Activated naive CD8-positive, alpha-beta T cell (primary cell): Measurements from ENCODE around the gene HS3ST2.

ENCODE experiments used
- H3K27ac Mint-ChIP-seq: one replicate; pipeline ENCODE4 v1.8.0; 2021; ENCODE audit warnings: mixed read lengths
- H3K27me3 Mint-ChIP-seq: one replicate; pipeline ENCODE4 v1.8.0; 2021; ENCODE audit warnings: mixed read lengths
- H3K36me3 Mint-ChIP-seq: one replicate; pipeline ENCODE4 v1.8.0; 2021; ENCODE audit warnings: mixed read lengths
- H3K4me1 Mint-ChIP-seq: one replicate; pipeline ENCODE4 v1.8.0; 2021; ENCODE audit warnings: low read depth, mixed read lengths
- H3K4me3 Mint-ChIP-seq: one replicate; pipeline ENCODE4 v1.8.0; 2021; ENCODE audit warnings: mild to moderate bottlenecking, mixed read lengths
- H3K9me3 Mint-ChIP-seq: one replicate; pipeline ENCODE4 v1.8.0; 2021; ENCODE audit warnings: low read depth, mixed read lengths

HS3ST2 gene

DNA sequence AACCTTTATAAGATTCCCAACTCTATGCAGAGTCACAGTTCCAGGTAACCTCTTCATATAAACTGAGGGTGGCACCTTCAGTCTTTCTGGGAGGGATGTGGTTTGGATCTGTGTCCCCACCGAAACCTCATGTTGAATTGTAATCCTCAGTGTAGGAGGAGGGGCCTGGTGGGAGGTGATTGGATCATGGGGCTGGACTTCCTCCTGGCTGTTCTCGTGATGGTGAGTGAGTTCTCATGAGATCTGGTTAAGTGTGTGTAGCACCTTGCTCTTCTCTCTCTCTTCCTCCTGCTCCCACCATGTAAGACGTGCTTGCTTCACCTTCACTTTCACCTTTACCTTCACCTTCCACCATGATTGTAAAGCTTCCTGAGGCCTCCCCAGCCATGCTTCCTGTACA is 30.5 kb downstream of the HS3ST2 start:
- Mint-ChIP-seq H3K36me3 (no peaks in the 10 kb centered on the region), H3K9me3 (no peaks in the 10 kb centered on the region), H3K27me3 (peaks cover 26% of the 10 kb centered on the region), H3K4me1 (no peaks in the 10 kb centered on the region), H3K27ac (no peak overlapping the region), H3K4me3 (no peak overlapping the region)

DNA sequence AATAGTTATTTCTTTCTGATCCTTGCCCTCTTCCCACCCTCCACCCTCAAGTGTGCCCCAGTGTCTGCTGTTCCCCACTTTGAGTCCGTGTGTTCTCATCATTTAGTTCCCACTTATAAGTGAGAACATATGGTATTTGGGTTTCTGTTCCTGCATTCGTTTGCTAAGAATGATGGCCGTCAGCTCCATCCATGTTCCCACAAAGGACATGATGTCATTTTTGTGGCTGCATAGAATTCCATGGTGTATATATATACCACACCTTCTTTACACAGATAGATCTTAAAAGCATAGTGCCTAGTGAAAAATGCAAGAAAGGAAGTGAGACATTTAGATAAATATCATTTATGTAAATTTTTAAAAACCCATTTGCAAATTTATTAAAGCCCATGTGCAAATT is 33.1 kb downstream of the HS3ST2 start:
- peaks cover 26% of the 10 kb centered on the region for H3K27me3 Mint-ChIP-seq
- no peak overlapping the region for H3K4me3 Mint-ChIP-seq
- no peaks in the 10 kb centered on the region for H3K36me3 Mint-ChIP-seq
- no peaks in the 10 kb centered on the region for H3K9me3 Mint-ChIP-seq
- no peaks in the 10 kb centered on the region for H3K4me1 Mint-ChIP-seq
- H3K27ac Mint-ChIP-seq: no peak overlapping the region

DNA sequence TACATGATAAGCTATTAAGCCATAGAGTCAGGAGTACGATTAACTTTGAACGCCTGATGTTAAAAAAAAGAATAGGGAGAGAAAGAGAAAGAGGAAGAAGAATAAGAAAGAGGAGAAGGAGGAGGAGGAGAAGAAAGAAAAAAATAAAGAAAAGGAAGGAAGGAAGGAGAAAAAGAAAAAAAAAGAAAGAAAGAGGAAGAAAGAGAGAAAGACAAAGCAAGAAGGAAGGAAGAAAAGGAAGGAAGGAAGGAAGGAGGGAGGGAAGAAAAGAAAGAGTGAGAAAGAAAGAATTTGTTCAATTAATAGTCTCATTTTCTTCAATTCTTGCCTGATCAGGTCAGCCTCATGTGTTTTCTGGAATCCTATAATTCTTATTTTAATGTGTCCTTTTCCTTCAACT is 33.7 kb downstream of the HS3ST2 start:
- H3K36me3 Mint-ChIP-seq: no peaks in the 10 kb centered on the region

DNA sequence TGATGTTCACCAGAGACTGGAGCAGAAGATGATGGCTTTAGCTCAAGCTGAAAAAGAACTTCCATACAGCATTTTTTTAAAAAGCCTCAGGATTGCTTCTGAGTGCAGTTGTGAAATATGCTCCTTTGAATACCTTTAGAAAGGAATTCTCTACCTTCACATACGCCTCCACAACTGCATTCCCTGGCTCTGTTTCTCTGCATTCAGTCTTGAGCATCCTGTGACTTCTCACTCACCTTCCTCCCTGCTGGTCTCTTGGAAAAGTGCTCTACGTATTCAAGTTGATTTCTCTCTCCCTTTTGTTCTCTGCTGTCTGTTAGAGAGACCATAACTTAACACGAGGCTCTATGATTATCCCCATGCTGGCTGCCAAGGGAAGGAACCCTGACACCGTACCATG is 34.5 kb downstream of the HS3ST2 start:
- Mint-ChIP-seq H3K27ac (no peak overlapping the region), H3K9me3 (no peaks in the 10 kb centered on the region), H3K27me3 (peaks cover 19% of the 10 kb centered on the region), H3K4me1 (no peaks in the 10 kb centered on the region), H3K4me3 (no peak overlapping the region), H3K36me3 (no peaks in the 10 kb centered on the region)

More for the DNA sequence above, 33.7 kb downstream of the HS3ST2 start:
- Mint-ChIP-seq H3K4me1 (no peaks in the 10 kb centered on the region), H3K9me3 (no peaks in the 10 kb centered on the region), H3K27me3 (peaks cover 25% of the 10 kb centered on the region), H3K4me3 (no peak overlapping the region), H3K27ac (no peak overlapping the region)

DNA sequence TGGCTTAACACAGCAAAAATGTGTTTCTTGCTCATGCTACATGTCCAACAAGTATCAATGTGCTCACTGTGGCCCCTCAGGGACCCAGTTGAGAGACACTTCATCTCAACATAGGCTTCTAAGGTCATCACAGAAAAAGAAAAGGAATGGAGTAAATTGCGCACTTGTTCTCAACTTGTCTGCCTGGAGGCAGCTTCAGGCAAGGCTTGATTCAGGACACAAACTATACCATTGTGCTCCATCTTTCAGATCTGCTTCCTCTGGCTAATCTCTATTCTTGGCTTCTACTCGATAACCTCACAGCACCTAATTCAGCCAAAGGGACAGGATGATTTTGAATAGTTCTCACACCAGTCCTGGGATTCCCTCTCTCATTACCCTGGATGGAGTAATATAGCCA is 35.6 kb downstream of the HS3ST2 start:
- Mint-ChIP-seq H3K9me3 (no peaks in the 10 kb centered on the region), H3K4me1 (no peaks in the 10 kb centered on the region), H3K27ac (no peak overlapping the region), H3K4me3 (no peak overlapping the region), H3K27me3 (peaks cover 17% of the 10 kb centered on the region), H3K36me3 (no peaks in the 10 kb centered on the region)

GRCh38 chr16:22855231-22855630 is 41.3 kb downstream of the HS3ST2 start:
- Mint-ChIP-seq H3K4me1 (no peaks in the 10 kb centered on the region), H3K27ac (no peak overlapping the region), H3K27me3 (peaks cover 3% of the 10 kb centered on the region), H3K4me3 (no peak overlapping the region), H3K9me3 (no peaks in the 10 kb centered on the region), H3K36me3 (no peaks in the 10 kb centered on the region)

GRCh38 chr16:22857296-22858025 is 43.5 kb downstream of the HS3ST2 start:
- Mint-ChIP-seq H3K27me3 (peaks cover 3% of the 10 kb centered on the region), H3K27ac (no peak overlapping the region), H3K36me3 (no peaks in the 10 kb centered on the region), H3K9me3 (no peaks in the 10 kb centered on the region), H3K4me3 (no peak overlapping the region), H3K4me1 (no peaks in the 10 kb centered on the region)

GRCh38 chr16:22859925-22860324 is 46.0 kb downstream of the HS3ST2 start:
- H3K36me3 Mint-ChIP-seq: no peaks in the 10 kb centered on the region
- H3K4me3 Mint-ChIP-seq: no peak overlapping the region
- H3K27ac Mint-ChIP-seq: no peak overlapping the region
- H3K27me3 Mint-ChIP-seq: peaks cover 9% of the 10 kb centered on the region
- no peaks in the 10 kb centered on the region for H3K9me3 Mint-ChIP-seq
- no peaks in the 10 kb centered on the region for H3K4me1 Mint-ChIP-seq

DNA sequence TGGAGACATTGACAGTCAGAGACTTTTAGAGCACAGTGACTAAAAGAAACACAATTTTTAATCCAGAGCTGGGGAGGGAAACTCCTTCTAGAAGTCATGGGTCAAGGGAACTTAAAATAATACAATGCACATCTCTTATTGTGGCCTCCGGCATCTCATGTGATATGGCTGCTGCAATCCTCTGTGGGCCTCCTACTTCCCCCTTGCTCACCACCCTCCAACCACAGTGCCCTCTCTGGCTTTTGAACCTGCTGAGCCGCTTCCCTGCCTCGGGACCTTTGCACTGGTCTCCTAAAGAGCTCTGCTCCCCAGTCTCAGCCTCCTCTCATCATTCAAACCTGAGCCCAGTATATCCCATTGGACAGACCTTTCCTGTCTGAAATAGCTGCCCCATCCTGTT is 47.6 kb downstream of the HS3ST2 start:
- H3K27me3 Mint-ChIP-seq: peaks cover 9% of the 10 kb centered on the region
- H3K27ac Mint-ChIP-seq: no peak overlapping the region
- no peaks in the 10 kb centered on the region for H3K36me3 Mint-ChIP-seq
- no peak overlapping the region for H3K4me3 Mint-ChIP-seq
- no peaks in the 10 kb centered on the region for H3K9me3 Mint-ChIP-seq
- no peaks in the 10 kb centered on the region for H3K4me1 Mint-ChIP-seq

DNA sequence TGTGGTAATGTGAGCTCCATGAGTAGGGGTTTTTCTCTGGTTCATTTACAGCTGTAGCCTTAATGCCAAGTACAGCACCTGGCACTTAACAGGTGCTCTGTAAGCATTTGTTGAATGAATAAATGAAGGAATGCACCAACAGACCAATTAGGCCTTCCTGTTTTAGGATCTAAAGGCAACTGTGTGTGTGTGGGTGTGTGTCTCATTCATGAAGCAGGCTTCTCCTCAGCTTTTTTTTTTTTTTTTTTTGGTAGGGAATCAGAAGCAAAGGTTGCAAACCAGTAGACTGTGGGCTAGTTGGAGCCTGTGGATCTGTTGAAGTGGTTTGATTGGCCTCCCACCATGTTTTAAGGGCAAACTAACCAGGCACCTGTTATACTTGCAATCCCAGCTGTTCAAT is 48.1 kb downstream of the HS3ST2 start:
- H3K4me3 Mint-ChIP-seq: no peak overlapping the region
- no peak overlapping the region for H3K27ac Mint-ChIP-seq

GRCh38 chr16:22864375-22864774 is 50.4 kb downstream of the HS3ST2 start:
- H3K4me3 Mint-ChIP-seq: no peak overlapping the region
- H3K27ac Mint-ChIP-seq: no peak overlapping the region
- peaks cover 7% of the 10 kb centered on the region for H3K27me3 Mint-ChIP-seq
- H3K36me3 Mint-ChIP-seq: no peaks in the 10 kb centered on the region
- no peaks in the 10 kb centered on the region for H3K4me1 Mint-ChIP-seq
- no peaks in the 10 kb centered on the region for H3K9me3 Mint-ChIP-seq

More for the DNA sequence above, 48.1 kb downstream of the HS3ST2 start:
- Mint-ChIP-seq H3K9me3 (no peaks in the 10 kb centered on the region), H3K36me3 (no peaks in the 10 kb centered on the region), H3K27me3 (peaks cover 9% of the 10 kb centered on the region), H3K4me1 (no peaks in the 10 kb centered on the region)

DNA sequence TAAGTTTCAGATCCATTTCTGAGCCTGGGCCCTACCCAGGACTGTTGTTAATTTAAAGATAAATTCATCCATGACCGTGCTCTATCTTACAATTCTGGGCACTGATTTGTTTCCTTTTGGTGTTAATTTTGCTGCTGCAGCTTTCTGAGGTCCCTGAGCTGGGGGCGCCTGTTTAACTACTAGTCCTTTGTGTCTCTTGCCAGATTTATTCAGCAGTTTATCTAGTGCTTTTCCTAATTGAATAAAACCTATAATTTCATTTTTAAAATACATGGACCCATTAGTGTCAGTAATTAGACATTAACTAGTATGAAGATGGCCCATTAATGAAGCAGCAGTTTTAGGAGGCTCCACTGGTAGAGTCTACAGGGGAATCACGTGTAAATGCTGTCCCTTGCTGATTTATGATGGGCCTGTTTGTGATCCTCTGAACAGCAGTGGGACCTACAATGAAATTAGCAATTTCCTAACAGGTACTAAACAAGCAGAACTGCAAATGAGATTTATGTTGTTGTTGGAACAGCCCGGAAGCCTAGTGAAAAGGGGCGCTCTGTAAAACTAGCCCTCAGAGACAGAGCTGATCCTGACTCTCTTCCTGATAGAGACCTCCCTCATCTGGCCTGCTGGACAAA is 54.7 kb downstream of the HS3ST2 start:
- Mint-ChIP-seq H3K36me3 (no peaks in the 10 kb centered on the region), H3K4me1 (no peaks in the 10 kb centered on the region), H3K27me3 (peaks cover 2% of the 10 kb centered on the region), H3K9me3 (no peaks in the 10 kb centered on the region), H3K27ac (no peak overlapping the region), H3K4me3 (no peak overlapping the region)

- H3K27me3 Mint-ChIP-seq: no peaks in the 10 kb centered on the region
- H3K36me3 Mint-ChIP-seq: no peaks in the 10 kb centered on the region
- H3K4me3 Mint-ChIP-seq: no peak overlapping the region
- H3K9me3 Mint-ChIP-seq: no peaks in the 10 kb centered on the region
- H3K4me1 Mint-ChIP-seq: no peaks in the 10 kb centered on the region
- H3K27ac Mint-ChIP-seq: no peak overlapping the region
Observed at GRCh38 chr16:22871861-22872260, 57.9 kb downstream of the HS3ST2 start.

DNA sequence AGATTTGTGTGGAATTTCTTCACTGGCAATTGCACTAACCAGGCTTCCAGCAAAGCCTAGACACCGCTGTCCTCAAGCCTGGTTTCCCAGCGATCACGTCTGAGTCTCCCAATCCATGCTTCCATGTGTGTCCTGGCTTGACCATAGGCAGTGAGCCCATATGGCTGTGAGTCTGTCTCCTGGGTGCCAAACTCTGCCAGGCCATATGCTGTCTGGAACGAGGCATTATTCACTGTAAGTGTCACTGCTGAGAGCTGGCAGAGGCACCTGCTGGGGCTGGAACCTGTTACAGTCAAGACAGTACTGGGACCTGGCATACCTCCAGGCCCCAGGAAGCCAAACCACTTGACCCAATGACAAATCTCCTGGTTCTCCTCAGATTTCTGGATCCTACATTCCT is 60.4 kb downstream of the HS3ST2 start:
- no peak overlapping the region for H3K27ac Mint-ChIP-seq

GRCh38 chr16:22878955-22879354 is 65.0 kb downstream of the HS3ST2 start:
- Mint-ChIP-seq H3K4me3 (no peak overlapping the region), H3K36me3 (no peaks in the 10 kb centered on the region), H3K4me1 (no peaks in the 10 kb centered on the region), H3K27me3 (peaks cover 3% of the 10 kb centered on the region), H3K9me3 (no peaks in the 10 kb centered on the region), H3K27ac (no peak overlapping the region)

More for the DNA sequence above, 60.4 kb downstream of the HS3ST2 start:
- Mint-ChIP-seq H3K4me3 (no peak overlapping the region), H3K36me3 (no peaks in the 10 kb centered on the region), H3K4me1 (no peaks in the 10 kb centered on the region), H3K9me3 (no peaks in the 10 kb centered on the region), H3K27me3 (peaks cover 1% of the 10 kb centered on the region)

GRCh38 chr16:22879466-22879865 is 65.5 kb downstream of the HS3ST2 start:
- Mint-ChIP-seq H3K9me3 (no peaks in the 10 kb centered on the region), H3K4me1 (no peaks in the 10 kb centered on the region), H3K36me3 (no peaks in the 10 kb centered on the region), H3K27me3 (peaks cover 3% of the 10 kb centered on the region), H3K27ac (no peak overlapping the region), H3K4me3 (no peak overlapping the region)
